DMS 273 treated with DMSO at 0.1 percent for 48 hours (cell line): Measurements from ENCODE around the gene HLA-DOB.

Experiments used
- DNase-seq: peaks from one replicate; lab custom pipeline; 2025; lab: John Stamatoyannopoulos, UW

HLA-DOB gene

DNA sequence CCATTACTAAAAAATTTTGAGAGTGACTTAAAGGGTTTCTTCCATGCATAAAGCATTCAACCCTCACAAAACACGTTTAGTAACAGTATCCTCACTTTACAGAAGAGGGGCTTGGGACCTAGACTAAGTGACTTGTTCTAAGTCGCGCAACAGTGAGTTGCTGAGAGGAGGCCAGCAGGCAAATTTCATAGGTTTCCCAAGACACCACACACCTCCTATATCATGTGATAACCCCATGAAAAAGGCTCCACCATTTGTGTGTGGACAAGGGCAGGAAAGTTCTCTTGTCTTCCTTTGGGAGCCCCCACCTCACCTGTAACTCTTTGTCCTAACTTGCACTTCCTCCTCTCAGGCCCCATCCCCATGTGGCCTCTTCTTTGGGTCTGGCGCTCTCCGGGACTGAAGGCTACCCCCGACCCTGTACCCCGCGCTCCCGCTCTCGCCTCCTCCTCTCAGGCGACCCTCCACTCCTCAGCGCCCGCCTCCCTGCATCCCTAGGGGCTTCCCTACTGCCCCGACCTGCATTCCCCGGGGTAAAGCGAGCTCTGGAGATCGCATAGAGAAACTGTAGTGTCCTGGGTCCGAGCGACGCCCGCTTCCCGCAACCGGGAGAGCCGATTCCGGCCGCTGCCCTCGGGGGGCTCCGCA lies 26.7 kb upstream of the HLA-DOB start:
- DNase-seq: no peak

DNA sequence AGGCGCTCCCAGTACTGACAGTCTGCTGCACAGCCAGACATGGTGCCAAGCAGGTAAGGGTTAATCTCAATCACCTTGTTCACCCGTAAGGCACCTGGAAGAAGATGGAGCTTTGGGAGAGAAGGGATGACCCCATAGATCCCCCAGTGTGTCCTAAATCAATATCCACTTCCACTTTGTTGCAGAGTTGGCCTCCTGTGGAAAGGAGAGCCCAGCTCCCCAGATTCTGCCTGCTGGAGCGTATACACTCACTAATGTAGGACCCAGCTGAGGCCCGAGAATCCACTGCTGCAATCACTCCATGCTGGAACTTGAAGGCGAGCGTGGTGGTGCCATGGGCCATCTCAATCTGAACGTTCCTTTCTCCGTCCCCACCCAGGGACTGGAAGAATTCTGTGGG lies 25.9 kb upstream of the HLA-DOB start:
- no peak for DNase-seq

DNA sequence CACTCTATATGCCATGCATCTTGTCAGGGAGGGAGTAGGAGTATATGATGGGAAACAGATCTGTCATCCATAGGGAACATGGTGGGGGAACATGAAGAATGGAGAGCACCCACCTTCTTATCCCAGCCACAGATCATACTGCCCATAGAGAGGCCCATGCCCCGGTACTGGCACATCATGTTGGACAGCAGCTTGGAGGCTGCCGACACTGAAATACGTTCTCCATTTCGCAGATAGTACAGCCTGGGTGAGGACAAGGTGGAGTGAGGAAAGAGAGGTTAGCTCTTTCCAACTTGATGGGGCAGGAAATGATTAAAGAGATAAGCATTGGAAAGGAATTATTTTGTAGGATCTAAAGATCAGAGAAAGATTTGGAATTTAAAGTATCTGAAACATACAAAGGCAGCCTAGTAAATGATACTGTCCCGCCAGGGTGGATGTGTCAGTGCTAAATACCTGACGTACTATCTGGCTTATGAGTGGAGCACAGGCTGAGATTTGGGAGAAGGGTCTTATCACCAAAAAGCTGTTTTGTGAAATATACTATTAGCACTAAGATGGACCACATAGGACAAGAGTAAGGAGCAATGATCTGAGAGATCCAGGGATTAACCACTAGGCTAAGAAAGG lies 25.3 kb upstream of the HLA-DOB start:
- DNase-seq: no peak

- no peak for DNase-seq
These were observed 23.9 kb upstream of the HLA-DOB start for GRCh38 chr6:32840604-32841246.

DNA sequence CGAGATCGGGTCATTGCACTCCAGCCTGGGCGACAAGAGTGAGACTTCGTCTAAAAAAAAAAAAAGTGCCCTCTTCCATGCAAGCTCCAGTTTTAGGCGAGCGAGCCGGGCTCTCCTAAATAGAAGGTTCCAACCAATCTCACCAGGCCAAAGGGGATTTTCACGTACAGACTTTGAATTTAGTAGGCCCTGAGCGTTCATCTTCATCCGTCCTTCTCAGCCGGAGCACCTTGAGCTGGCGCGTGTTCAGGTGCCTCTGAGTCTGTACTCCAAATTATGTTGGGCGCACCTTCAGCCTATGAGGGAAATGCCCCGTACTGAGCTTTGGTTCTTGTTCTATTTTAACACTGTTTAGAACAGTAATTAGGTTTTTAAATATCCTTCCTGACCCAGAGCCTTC lies 22.6 kb upstream of the HLA-DOB start:
- no peak for DNase-seq

DNA sequence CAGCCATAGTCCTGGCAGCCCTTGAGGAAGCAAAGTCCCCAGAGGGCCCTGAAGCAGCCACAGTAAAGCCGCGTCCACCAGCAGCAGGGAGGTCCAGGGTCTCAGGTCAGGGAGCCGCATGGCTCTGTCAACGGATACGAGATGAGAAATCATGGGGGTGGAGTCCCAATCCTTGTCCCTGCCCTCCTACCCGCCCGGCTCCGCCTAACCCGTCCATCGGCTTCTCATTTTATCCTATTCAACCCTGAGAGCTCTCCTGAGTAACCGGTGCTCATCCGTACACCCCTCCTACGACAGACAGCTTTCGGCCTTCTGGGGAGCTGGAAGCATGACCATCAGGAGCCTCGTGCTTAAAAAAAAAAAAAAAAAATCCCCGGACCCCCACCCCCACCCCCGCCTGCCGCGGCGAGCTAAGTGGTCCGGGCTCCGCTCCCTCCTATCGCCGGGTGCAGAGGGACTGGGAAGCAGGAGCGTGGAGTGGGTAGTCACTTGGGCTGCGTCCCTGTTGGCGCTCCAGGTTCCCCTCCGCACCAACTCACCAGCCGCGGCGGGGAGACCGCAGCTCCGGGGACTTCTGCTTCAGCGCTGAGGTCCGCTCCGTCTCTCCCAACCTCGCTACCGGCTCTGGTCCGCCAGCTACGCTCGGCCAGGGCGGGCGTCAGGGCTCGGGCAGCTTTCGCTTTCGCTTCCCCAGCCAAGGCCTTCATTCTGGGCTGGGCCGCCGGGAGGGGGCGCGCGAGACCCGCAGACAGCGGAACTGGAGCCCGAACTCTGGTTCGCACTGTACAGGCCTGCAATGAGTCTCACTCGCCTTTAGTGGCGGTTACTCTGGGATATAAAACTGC lies 21.5 kb upstream of the HLA-DOB start, which contains the start of gene TAP2:
TAP2 (minus strand) TSS at position 626 of the 845 bp plus-strand sequence; CDS start at position 120, 506 bp downstream.
- peak; percentile 74 for DNase-seq

- no peak for DNase-seq
These were observed 20.9 kb upstream of the HLA-DOB start for GRCh38 chr6:32837651-32838113.

DNA sequence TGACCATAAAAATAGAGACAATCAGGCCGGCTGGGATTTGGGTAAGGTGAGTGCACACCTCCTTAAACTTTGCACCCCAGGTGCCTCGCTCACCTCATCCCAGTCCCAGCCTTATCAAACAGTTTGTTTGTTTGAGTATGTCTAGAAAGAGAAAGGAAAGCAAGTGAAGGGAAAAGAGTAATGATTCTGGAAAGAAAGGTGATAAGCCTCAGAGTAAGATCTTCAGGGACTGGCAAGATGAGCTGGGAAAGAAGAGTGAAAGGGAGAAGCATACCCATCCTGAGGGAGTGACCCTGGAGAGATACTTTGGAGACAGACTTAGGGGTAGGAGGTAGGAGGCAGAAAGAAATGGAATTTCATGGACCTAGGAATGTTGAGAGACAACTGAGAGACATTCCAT lies 20.1 kb upstream of the HLA-DOB start:
- DNase-seq: no peak

GRCh38 chr6:32835167-32835893 lies 18.5 kb upstream of the HLA-DOB start:
- no peak for DNase-seq

GRCh38 chr6:32833664-32834063 lies 16.9 kb upstream of the HLA-DOB start:
- DNase-seq: no peak

DNA sequence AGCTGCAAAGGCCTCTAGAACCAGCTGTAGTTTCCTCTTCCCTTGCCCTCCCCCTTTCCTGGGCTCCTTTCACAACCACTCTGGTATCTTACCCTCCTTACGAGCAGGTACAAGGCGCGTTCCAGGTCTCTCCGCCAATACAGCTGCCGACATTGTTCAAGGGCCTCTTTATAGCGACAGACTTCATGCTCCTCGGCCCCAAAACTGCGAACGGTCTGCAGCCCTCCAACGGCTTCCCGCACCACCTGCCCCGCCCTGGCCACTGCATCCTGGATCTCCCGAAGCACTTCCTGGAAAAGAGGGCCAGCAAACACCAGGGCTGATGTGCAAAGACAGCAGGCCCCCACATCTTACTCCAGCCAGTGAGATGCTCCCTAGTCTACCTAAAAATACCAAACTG lies 15.7 kb upstream of the HLA-DOB start:
- DNase-seq: no peak

- no peak for DNase-seq
These were observed 14.1 kb upstream of the HLA-DOB start for GRCh38 chr6:32830936-32831335.

- no peak for DNase-seq
These were observed 13.2 kb upstream of the HLA-DOB start for GRCh38 chr6:32830017-32830416.

- DNase-seq: no peak
These were observed 12.7 kb upstream of the HLA-DOB start for GRCh38 chr6:32829495-32829894.

- DNase-seq: no peak
These were observed 10.2 kb upstream of the HLA-DOB start for GRCh38 chr6:32827025-32827424.

DNA sequence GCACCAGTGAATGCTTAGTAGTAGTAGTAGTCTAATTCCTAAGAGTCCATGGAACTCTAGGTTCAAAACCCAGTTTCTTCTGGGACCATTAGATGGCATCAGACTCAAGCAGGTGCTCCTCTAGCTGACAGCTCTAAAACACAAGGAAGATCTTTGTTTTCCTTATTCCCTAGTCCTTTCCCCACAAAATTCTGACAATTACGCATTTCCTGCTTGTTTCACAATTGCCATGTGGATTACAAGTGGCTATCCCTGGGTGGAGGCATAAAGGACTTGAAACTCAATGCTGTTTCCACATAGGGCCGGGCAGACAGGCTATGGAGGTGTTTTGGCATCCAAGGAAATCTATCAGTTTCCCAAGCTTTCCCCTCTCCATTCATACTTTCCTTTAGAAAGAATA lies 9.2 kb upstream of the HLA-DOB start:
- DNase-seq: no peak

GRCh38 chr6:32819729-32820128 lies 2.9 kb upstream of the HLA-DOB start:
- no peak for DNase-seq

- DNase-seq: no peak
These were observed 2.1 kb upstream of the HLA-DOB start for GRCh38 chr6:32818867-32819266.

GRCh38 chr6:32815996-32816395 lies 806 bp downstream of the HLA-DOB start:
- no peak for DNase-seq

GRCh38 chr6:32815115-32815514 lies 1.7 kb downstream of the HLA-DOB start:
- no peak for DNase-seq

DNA sequence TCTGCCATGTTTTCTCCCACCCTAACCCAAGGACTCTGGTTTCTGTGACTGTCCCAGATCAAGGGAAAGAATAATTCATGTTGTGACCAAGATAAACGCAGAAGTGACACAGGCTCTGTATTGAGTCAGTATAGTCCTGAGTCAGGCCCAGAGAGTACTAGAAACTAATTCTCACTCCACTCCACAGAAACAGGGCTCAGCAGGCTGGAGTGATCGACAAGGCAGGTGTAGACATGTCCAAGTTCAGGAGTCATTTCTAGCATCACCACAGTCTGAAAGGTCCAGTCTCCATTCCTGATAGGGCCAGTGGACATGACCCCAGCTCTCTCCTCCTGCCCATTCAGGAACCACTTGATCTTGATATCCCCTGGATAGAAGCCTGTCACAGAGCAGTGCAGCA lies 2.7 kb downstream of the HLA-DOB start:
- no peak for DNase-seq

GRCh38 chr6:32809171-32809570 lies 7.6 kb downstream of the HLA-DOB start:
- DNase-seq: no peak
